RWPE2 (cell line): ENCODE data around the gene PKD2L1.

Experiments used
- ATAC-seq: fragments of 200-7000 bp; cut with Tn5 transposase; 3 replicates; pipeline ENCODE4 v1.9.1; 2021; ENCODE audit warnings: low read depth
- DNase-seq: peaks from one replicate; pipeline ENCODE4 v3.0.0-alpha.2; 2020; ENCODE audit warnings: low spot score
- H3K27ac ChIP-seq: fragments of 450-650 bp; 2 replicates; pipeline ENCODE4 v1.5.1; 2017; ENCODE audit warnings: mild to moderate bottlenecking; ENCODE audit not compliant: poor library complexity, severe bottlenecking
- H3K27me3 ChIP-seq: fragments of 250-450 bp; sonication (Bioruptor Pico); 2 replicates; pipeline ENCODE4 v1.5.1; 2021; ENCODE audit warnings: mild to moderate bottlenecking, moderate library complexity; ENCODE audit not compliant: insufficient read depth, poor library complexity, severe bottlenecking
- H3K36me3 ChIP-seq: fragments of 250-450 bp; sonication (Bioruptor Pico); 2 replicates; pipeline ENCODE4 v1.5.1; 2020; ENCODE audit warnings: low read depth, mild to moderate bottlenecking, moderate library complexity
- H3K4me1 ChIP-seq: fragments of 250-450 bp; sonication (Bioruptor Pico); 2 replicates; pipeline ENCODE4 v1.5.1; 2021; ENCODE audit warnings: mild to moderate bottlenecking, moderate library complexity; ENCODE audit not compliant: insufficient read depth, poor library complexity, severe bottlenecking
- H3K4me3 ChIP-seq: fragments of 250-450 bp; sonication (Bioruptor Pico); 2 replicates; pipeline ENCODE4 v1.5.1; 2021; ENCODE audit warnings: mild to moderate bottlenecking, moderate library complexity; ENCODE audit not compliant: severe bottlenecking
- H3K9me3 ChIP-seq: fragments of 250-450 bp; sonication (Bioruptor Pico); 2 replicates; pipeline ENCODE4 v1.5.1; 2021; ENCODE audit warnings: mild to moderate bottlenecking, moderate library complexity; ENCODE audit not compliant: severe bottlenecking
- TF ChIP-seq, protein P1 (sequence below): fragments of 450-650 bp; IDR thresholded peaks from one replicate; pipeline ENCODE4 v1.5.1; 2017; ENCODE audit warnings: mild to moderate bottlenecking, moderate library complexity; ENCODE audit not compliant: poor library complexity, severe bottlenecking

PKD2L1 gene

DNA sequence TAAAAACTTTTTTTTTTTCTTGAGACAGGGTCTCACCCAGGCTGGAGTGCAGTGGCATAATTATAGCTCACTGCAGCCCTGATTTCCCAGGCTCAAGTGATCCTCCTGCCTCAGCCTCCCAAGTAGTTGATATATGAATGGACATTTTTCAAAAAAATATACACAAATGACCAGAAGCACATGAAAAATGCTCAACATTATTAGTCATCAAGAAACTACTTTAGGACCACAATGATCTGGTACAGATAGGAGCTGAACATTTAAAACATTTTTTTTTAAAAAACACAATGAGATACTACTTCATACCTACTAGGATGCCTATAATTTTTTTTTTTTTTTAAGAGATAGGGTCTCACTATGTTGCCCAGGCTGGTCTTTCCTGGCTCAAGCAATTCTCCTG lies 38.7 kb upstream of the PKD2L1 start:
- DNase-seq = no peak
- no peaks in the 10 kb centered on the region for H3K27me3 ChIP-seq
- H3K27ac ChIP-seq = no peak overlapping the region
- no peak overlapping the region for H3K4me3 ChIP-seq
- no peak for ATAC-seq
- TF ChIP-seq, protein P1, sequence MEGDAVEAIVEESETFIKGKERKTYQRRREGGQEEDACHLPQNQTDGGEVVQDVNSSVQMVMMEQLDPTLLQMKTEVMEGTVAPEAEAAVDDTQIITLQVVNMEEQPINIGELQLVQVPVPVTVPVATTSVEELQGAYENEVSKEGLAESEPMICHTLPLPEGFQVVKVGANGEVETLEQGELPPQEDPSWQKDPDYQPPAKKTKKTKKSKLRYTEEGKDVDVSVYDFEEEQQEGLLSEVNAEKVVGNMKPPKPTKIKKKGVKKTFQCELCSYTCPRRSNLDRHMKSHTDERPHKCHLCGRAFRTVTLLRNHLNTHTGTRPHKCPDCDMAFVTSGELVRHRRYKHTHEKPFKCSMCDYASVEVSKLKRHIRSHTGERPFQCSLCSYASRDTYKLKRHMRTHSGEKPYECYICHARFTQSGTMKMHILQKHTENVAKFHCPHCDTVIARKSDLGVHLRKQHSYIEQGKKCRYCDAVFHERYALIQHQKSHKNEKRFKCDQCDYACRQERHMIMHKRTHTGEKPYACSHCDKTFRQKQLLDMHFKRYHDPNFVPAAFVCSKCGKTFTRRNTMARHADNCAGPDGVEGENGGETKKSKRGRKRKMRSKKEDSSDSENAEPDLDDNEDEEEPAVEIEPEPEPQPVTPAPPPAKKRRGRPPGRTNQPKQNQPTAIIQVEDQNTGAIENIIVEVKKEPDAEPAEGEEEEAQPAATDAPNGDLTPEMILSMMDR = no peak
- 0 out of 2 replicates have a peak, but pooled peaks cover 5% of the 10 kb centered on the region for H3K36me3 ChIP-seq
- no peaks in the 10 kb centered on the region for H3K9me3 ChIP-seq
- peaks cover 46% of the 10 kb centered on the region for H3K4me1 ChIP-seq

GRCh38 chr10:100364735-100365391 lies 34.8 kb upstream of the PKD2L1 start:
- peak overlapping the region; percentile 91 for H3K27ac ChIP-seq
- TF ChIP-seq, protein P1 = no peak
- H3K4me1 ChIP-seq = peaks cover 24% of the 10 kb centered on the region
- H3K9me3 ChIP-seq = no peaks in the 10 kb centered on the region
- ATAC-seq = peak; percentile 86
- H3K36me3 ChIP-seq = peaks cover 42% of the 10 kb centered on the region
- no peak overlapping the region for H3K4me3 ChIP-seq
- H3K27me3 ChIP-seq = no peaks in the 10 kb centered on the region
- peak; percentile 80 for DNase-seq

DNA sequence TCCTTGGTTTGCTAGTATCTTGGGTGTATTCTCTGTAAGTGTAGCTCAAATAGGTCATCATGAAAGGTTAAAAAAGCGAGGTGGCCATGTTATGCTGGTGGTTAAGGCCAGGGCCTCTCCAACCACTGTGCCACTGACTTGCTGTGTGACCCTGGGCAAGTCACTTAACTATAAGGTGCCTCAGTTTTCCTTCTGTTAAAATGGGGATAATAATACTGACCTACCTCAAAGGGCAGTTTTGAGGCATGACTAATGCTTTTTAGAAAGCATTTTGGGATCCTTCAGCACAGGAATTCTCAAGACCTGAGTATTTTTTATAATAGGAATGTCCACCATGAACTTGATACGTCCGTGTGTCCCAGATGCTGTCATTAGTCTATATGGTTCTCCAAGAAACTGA lies 34.1 kb upstream of the PKD2L1 start:
- Histone ChIP-seq H3K4me1 (peaks cover 24% of the 10 kb centered on the region), H3K36me3 (peaks cover 49% of the 10 kb centered on the region), H3K27ac (peak overlapping the region; percentile 91)

GRCh38 chr10:100362570-100363496 lies 32.8 kb upstream of the PKD2L1 start:
- H3K36me3 ChIP-seq = peaks cover 62% of the 10 kb centered on the region
- H3K4me3 ChIP-seq = no peak overlapping the region
- no peaks in the 10 kb centered on the region for H3K27me3 ChIP-seq
- H3K27ac ChIP-seq = peak overlapping the region; percentile 91
- ATAC-seq (peak; percentile 5), DNase-seq (no peak)
- TF ChIP-seq, protein P1 = no peak
- peaks cover 27% of the 10 kb centered on the region for H3K4me1 ChIP-seq
- no peaks in the 10 kb centered on the region for H3K9me3 ChIP-seq

More for the DNA sequence above, 34.1 kb upstream of the PKD2L1 start:
- TF ChIP-seq, protein P1 = no peak
- H3K9me3 ChIP-seq = no peaks in the 10 kb centered on the region
- H3K27me3 ChIP-seq = no peaks in the 10 kb centered on the region
- no peak; the same call in none of the 3 replicates for ATAC-seq
- DNase-seq = no peak
- no peak overlapping the region for H3K4me3 ChIP-seq
